Esophagus muscularis mucosa (tissue), 4 donors: ENCODE measurements around the gene NOMO2.
"Not testable (repeated sequence)": the region's sequence is repeated elsewhere in the genome, so short reads cannot be mapped to it uniquely, and the experiment has no call there.

Experiments used
- EP300 ChIP-seq: sonication (generic); formaldehyde crosslinking; IDR thresholded peaks from one replicate; pipeline ENCODE4 v1.6.1; 2017; ENCODE audit warnings: antibody characterized with exemption
- POLR2A ChIP-seq: fragments of 450-650 bp; IDR thresholded peaks from one replicate; pipeline ENCODE4 v1.6.1; 2017; ENCODE audit warnings: antibody characterized with exemption, moderate library complexity, mild to moderate bottlenecking, low read depth
- POLR2AphosphoS5 ChIP-seq, 2 donors: sonication (generic); formaldehyde crosslinking; IDR thresholded peaks; one replicate each; pipeline ENCODE4 v1.6.1; 2017; ENCODE audit warnings: antibody characterized with exemption in 2 of 2
- TF ChIP-seq, protein P1 (sequence below), 3 experiments: fragments of 200-600 bp in 2 of 3; fragments of 450-650 bp in 1 of 3; sonication (generic) in 2 of 3; IDR thresholded peaks; one replicate each; pipeline ENCODE4 v1.5.1; 2017 to 2019; ENCODE audit warnings: antibody characterized with exemption in 3 of 3, mild to moderate bottlenecking in 2 of 3, moderate library complexity in 1 of 3

DNA sequence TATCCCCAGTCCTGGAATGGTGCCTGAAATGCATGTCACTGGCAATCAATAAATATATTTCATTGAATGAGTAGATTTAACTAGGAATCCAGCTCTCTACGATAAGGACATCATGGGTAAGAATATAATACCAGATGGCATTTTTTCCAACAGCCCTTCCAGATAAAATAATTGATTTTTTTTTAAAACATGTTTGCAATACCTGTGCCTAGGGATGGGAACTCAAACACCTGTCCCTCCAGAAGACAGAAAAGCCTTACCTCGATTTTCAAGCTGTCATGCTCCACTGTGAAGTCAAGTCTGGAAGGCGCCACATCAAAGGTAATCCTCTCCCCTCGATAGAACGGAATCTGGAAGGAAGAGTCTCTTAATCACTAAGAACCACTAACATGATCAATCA, 20.0 kb downstream of the NOMO2 start:
- TF ChIP-seq, protein P1, sequence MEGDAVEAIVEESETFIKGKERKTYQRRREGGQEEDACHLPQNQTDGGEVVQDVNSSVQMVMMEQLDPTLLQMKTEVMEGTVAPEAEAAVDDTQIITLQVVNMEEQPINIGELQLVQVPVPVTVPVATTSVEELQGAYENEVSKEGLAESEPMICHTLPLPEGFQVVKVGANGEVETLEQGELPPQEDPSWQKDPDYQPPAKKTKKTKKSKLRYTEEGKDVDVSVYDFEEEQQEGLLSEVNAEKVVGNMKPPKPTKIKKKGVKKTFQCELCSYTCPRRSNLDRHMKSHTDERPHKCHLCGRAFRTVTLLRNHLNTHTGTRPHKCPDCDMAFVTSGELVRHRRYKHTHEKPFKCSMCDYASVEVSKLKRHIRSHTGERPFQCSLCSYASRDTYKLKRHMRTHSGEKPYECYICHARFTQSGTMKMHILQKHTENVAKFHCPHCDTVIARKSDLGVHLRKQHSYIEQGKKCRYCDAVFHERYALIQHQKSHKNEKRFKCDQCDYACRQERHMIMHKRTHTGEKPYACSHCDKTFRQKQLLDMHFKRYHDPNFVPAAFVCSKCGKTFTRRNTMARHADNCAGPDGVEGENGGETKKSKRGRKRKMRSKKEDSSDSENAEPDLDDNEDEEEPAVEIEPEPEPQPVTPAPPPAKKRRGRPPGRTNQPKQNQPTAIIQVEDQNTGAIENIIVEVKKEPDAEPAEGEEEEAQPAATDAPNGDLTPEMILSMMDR (IDR thresholded peaks at IDR 0.05): not testable (repeated sequence)
- TF ChIP-seq POLR2AphosphoS5 (IDR thresholded peaks at IDR 0.05); POLR2A; EP300: not testable (repeated sequence)
